H9 (cell line): ENCODE measurements around the gene MORF4L1. TPM values are rescaled to one million over a fixed set of nuclear protein-coding genes. Genes with fewer than 3 reads are reported as not detected.
A peak's percentile ranks its signal among the peaks of the same experiment; 100 is the strongest.

ENCODE experiments used
- DNase-seq: peaks from one replicate; pipeline ENCODE4 v3.0.0-alpha.2; 2017
- H2AFZ ChIP-seq: one replicate; pipeline ENCODE4 v1.6.1; 2013; ENCODE audit warnings: mild to moderate bottlenecking, low read length, control low read depth, moderate library complexity
- H2AK5ac ChIP-seq: 2 replicates; pipeline ENCODE4 v1.6.1; 2013; ENCODE audit warnings: low read length, control low read depth, mixed read lengths; ENCODE audit not compliant: insufficient read length
- H2BK120ac ChIP-seq: one replicate; pipeline ENCODE4 v1.6.1; 2013; ENCODE audit warnings: low read depth, mild to moderate bottlenecking, low read length, control low read depth, inconsistent platforms; ENCODE audit not compliant: poor library complexity, severe bottlenecking
- H2BK12ac ChIP-seq: 2 replicates; pipeline ENCODE4 v1.6.1; 2013; ENCODE audit warnings: low read length, control low read depth, mixed read lengths, low read depth; ENCODE audit not compliant: insufficient read length
- H2BK15ac ChIP-seq: 2 replicates; pipeline ENCODE4 v1.6.1; 2013; ENCODE audit warnings: low read depth, low read length, control low read depth
- H2BK20ac ChIP-seq: one replicate; pipeline ENCODE4 v1.6.1; 2013; ENCODE audit warnings: low read depth, mild to moderate bottlenecking, low read length, control low read depth, inconsistent platforms; ENCODE audit not compliant: poor library complexity, severe bottlenecking
- H2BK5ac ChIP-seq: 2 replicates; pipeline ENCODE4 v1.6.1; 2013; ENCODE audit warnings: low read length, control low read depth, mixed read lengths; ENCODE audit not compliant: insufficient read length
- H3K14ac ChIP-seq: 2 replicates; pipeline ENCODE4 v1.6.1; 2013; ENCODE audit warnings: low read length, control low read depth; ENCODE audit not compliant: insufficient read depth
- H3K18ac ChIP-seq: 2 replicates; pipeline ENCODE4 v1.6.1; 2013; ENCODE audit warnings: low read depth, mild to moderate bottlenecking, mixed read lengths, low read length, control low read depth; ENCODE audit not compliant: insufficient read length
- H3K23ac ChIP-seq: 2 replicates; pipeline ENCODE4 v1.6.1; 2013; ENCODE audit warnings: low read length, control low read depth, mixed read lengths, low read depth; ENCODE audit not compliant: insufficient read length
- H3K23me2 ChIP-seq: 2 replicates; pipeline ENCODE4 v1.6.1; 2013; ENCODE audit warnings: low read depth, mild to moderate bottlenecking, mixed read lengths, low read length, control low read depth; ENCODE audit not compliant: insufficient read length, poor library complexity, severe bottlenecking
- H3K27ac ChIP-seq: 2 replicates; pipeline ENCODE4 v1.5.1; 2013; ENCODE audit warnings: low read length, control low read depth, mixed read lengths, low read depth; ENCODE audit not compliant: insufficient read length
- H3K27me3 ChIP-seq: 2 replicates; pipeline ENCODE4 v1.6.1; 2013; ENCODE audit warnings: low read length, control low read depth, inconsistent platforms; ENCODE audit not compliant: insufficient read depth
- H3K4ac ChIP-seq: 2 replicates; pipeline ENCODE4 v1.6.1; 2013; ENCODE audit warnings: low read depth, mild to moderate bottlenecking, control low read depth, inconsistent platforms, low read length, moderate library complexity
- H3K4me1 ChIP-seq: 2 replicates; pipeline ENCODE4 v1.6.1; 2013; ENCODE audit warnings: low read length, control low read depth, inconsistent platforms; ENCODE audit not compliant: insufficient read depth
- H3K4me2 ChIP-seq: 2 replicates; pipeline ENCODE4 v1.6.1; 2013; ENCODE audit warnings: low read length, control low read depth, mixed read lengths; ENCODE audit not compliant: insufficient read length, insufficient read depth
- H3K56ac ChIP-seq: 2 replicates; pipeline ENCODE4 v1.6.1; 2013; ENCODE audit warnings: low read depth, mild to moderate bottlenecking, mixed read lengths, low read length, control low read depth; ENCODE audit not compliant: insufficient read length
- H3K79me1 ChIP-seq: 2 replicates; pipeline ENCODE4 v1.6.1; 2013; ENCODE audit warnings: low read depth, mild to moderate bottlenecking, moderate library complexity, low read length, control low read depth, inconsistent platforms; ENCODE audit not compliant: insufficient read depth, poor library complexity, severe bottlenecking
- H3K79me2 ChIP-seq: 2 replicates; pipeline ENCODE4 v1.6.1; 2013; ENCODE audit warnings: low read length, control low read depth, inconsistent platforms; ENCODE audit not compliant: insufficient read depth
- H3K9ac ChIP-seq: 2 replicates; pipeline ENCODE4 v1.6.1; 2013; ENCODE audit warnings: low read length, control low read depth, mixed read lengths; ENCODE audit not compliant: insufficient read length; ENCODE audit errors: extremely low read depth
- H3K9me3 ChIP-seq: one replicate; pipeline ENCODE4 v1.6.1; 2013; ENCODE audit warnings: low read depth, low read length, inconsistent platforms; ENCODE audit not compliant: control insufficient read depth
- H3T11ph ChIP-seq: one replicate; pipeline ENCODE4 v1.6.1; 2013; ENCODE audit warnings: mild to moderate bottlenecking, low read length, control low read depth, inconsistent platforms
- H4K20me1 ChIP-seq: one replicate; pipeline ENCODE4 v1.6.1; 2013; ENCODE audit not compliant: control insufficient read depth, insufficient read length, insufficient read depth
- H4K5ac ChIP-seq: 2 replicates; pipeline ENCODE4 v1.6.1; 2013; ENCODE audit warnings: low read depth, mild to moderate bottlenecking, mixed read lengths, low read length, control low read depth; ENCODE audit not compliant: insufficient read length
- H4K8ac ChIP-seq: replicated peaks from 2 replicates; pipeline ENCODE4 v1.6.1; 2013; ENCODE audit warnings: low read length, control low read depth, mixed read lengths, low read depth; ENCODE audit not compliant: insufficient read length
- H4K91ac ChIP-seq: 2 replicates; pipeline ENCODE4 v1.6.1; 2013; ENCODE audit warnings: low read depth, mild to moderate bottlenecking, moderate library complexity, mixed read lengths, low read length, control low read depth; ENCODE audit not compliant: insufficient read length
- H3K27ac Mint-ChIP-seq, 3 experiments: 2 replicates in 2 of 3; 3 replicates in 1 of 3; pipeline ENCODE4 v1.8.0; 2020 to 2021; ENCODE audit warnings: mixed read lengths in 3 of 3, mild to moderate bottlenecking in 1 of 3, moderate library complexity in 1 of 3
- H3K27me3 Mint-ChIP-seq: 2 replicates; pipeline ENCODE4 v1.8.0; 2021; ENCODE audit warnings: low read depth, mild to moderate bottlenecking, moderate library complexity, mixed read lengths
- H3K36me3 Mint-ChIP-seq, 3 experiments: 2 replicates in 2 of 3; 3 replicates in 1 of 3; pipeline ENCODE4 v1.8.0; 2020 to 2021; ENCODE audit warnings: low read depth in 3 of 3, mixed read lengths in 3 of 3; ENCODE audit not compliant: insufficient read depth in 1 of 3
- H3K4me1 Mint-ChIP-seq, 2 experiments: 2 replicates each; pipeline ENCODE4 v1.8.0; 2020; ENCODE audit warnings: mixed read lengths in 2 of 2
- H3K4me3 Mint-ChIP-seq, 2 experiments: 2 replicates in 1 of 2; 3 replicates in 1 of 2; pipeline ENCODE4 v1.8.0; 2020 to 2021; ENCODE audit warnings: mild to moderate bottlenecking in 2 of 2, mixed read lengths in 2 of 2, moderate library complexity in 1 of 2
- H3K9me3 Mint-ChIP-seq, 2 experiments: 2 replicates in 1 of 2; 3 replicates in 1 of 2; pipeline ENCODE4 v1.8.0; 2020; ENCODE audit warnings: mild to moderate bottlenecking in 2 of 2, mixed read lengths in 2 of 2, moderate library complexity in 1 of 2
- CTCF ChIP-seq: fragments of 200-600 bp; sonication (generic); conservative IDR thresholded peaks from 3 replicates; pipeline ENCODE4 v1.8.0; 2021; ENCODE audit warnings: antibody characterized with exemption, mild to moderate bottlenecking
- whole genome bisulfite sequencing: extraction: QIAGEN DNeasy Blood & Tissue Kit; methylation state at CpG from one replicate; pipeline ENCODE4 v1.1.7; 2013; ENCODE audit warnings: missing lambda C conversion rate, low lambda C conversion rate, mixed read lengths; ENCODE audit not compliant: insufficient read length; ENCODE audit errors: extremely low coverage; 5-methylcytosine and 5-hydroxymethylcytosine counted together
- total RNA-seq: library from RNA; stranded (reverse); gene quantifications from 2 replicates; pipeline ENCODE4 v1.2.1, GENCODE V29; 2021

MORF4L1 gene
- total RNA-seq, 1 experiment from 2014 or later: 544 TPM

GRCh38 chr15:78907577-78907976, 34.9 kb downstream of the MORF4L1 start:
- Histone ChIP-seq H3K79me1 (no peaks in the 10 kb centered on the region), H3K23me2 (no peaks in the 10 kb centered on the region), H2BK12ac (no peak overlapping the region), H3K27me3 (no peaks in the 10 kb centered on the region), H3K56ac (no peak overlapping the region), H4K5ac (no peak overlapping the region), H3K27ac (no peak overlapping the region), H2BK20ac (no peak overlapping the region), H3K4me1 (peaks cover 2% of the 10 kb centered on the region; the same call in 1 of the 2 replicates), H3K23ac (no peak overlapping the region), H2AK5ac (no peak overlapping the region), H3K4me2 (no peak overlapping the region), H3T11ph (no peak overlapping the region), H4K8ac (no peak overlapping the region), H3K4ac (no peak overlapping the region), H3K79me2 (no peaks in the 10 kb centered on the region), H2BK5ac (no peak overlapping the region), H3K14ac (no peak overlapping the region), H3K18ac (no peak overlapping the region), H4K20me1 (no peaks in the 10 kb centered on the region), H3K9me3 (no peaks in the 10 kb centered on the region), H2BK120ac (no peak overlapping the region), H4K91ac (no peak overlapping the region), H2AFZ (no peak overlapping the region), H2BK15ac (no peak overlapping the region), H3K9ac (no peak overlapping the region)
- TF ChIP-seq CTCF: peak; percentile 64
- H3K27me3 Mint-ChIP-seq: no peaks in the 10 kb centered on the region; the same call in 1 of the 2 replicates
- H3K27ac Mint-ChIP-seq: no peak overlapping the region
- peaks cover 16 to 64% (median 57%) of the 10 kb centered on the region in 3 experiments; a peak in 6 of 7 replicates for H3K36me3 Mint-ChIP-seq
- no peak overlapping the region for H3K4me3 Mint-ChIP-seq
- no peaks in the 10 kb centered on the region for H3K9me3 Mint-ChIP-seq
- peak; percentile 65 for DNase-seq
- WGBS: no CpG with 5 or more reads among the region's 3 CpGs
- H3K4me1 Mint-ChIP-seq: peaks cover 16 to 23% of the 10 kb centered on the region in 2 experiments
